NCI-H524 (cell line): Measurements from ENCODE around the gene SGCB.
"Not testable (repeated sequence)": the region's sequence is repeated elsewhere in the genome, so short reads cannot be mapped to it uniquely, and the experiment has no call there.

Experiments
- DNase-seq, 2 experiments: peaks; one replicate each; lab custom pipeline; 2025; lab: John Stamatoyannopoulos, UW

The SGCB gene, protein sequence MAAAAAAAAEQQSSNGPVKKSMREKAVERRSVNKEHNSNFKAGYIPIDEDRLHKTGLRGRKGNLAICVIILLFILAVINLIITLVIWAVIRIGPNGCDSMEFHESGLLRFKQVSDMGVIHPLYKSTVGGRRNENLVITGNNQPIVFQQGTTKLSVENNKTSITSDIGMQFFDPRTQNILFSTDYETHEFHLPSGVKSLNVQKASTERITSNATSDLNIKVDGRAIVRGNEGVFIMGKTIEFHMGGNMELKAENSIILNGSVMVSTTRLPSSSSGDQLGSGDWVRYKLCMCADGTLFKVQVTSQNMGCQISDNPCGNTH

DNA sequence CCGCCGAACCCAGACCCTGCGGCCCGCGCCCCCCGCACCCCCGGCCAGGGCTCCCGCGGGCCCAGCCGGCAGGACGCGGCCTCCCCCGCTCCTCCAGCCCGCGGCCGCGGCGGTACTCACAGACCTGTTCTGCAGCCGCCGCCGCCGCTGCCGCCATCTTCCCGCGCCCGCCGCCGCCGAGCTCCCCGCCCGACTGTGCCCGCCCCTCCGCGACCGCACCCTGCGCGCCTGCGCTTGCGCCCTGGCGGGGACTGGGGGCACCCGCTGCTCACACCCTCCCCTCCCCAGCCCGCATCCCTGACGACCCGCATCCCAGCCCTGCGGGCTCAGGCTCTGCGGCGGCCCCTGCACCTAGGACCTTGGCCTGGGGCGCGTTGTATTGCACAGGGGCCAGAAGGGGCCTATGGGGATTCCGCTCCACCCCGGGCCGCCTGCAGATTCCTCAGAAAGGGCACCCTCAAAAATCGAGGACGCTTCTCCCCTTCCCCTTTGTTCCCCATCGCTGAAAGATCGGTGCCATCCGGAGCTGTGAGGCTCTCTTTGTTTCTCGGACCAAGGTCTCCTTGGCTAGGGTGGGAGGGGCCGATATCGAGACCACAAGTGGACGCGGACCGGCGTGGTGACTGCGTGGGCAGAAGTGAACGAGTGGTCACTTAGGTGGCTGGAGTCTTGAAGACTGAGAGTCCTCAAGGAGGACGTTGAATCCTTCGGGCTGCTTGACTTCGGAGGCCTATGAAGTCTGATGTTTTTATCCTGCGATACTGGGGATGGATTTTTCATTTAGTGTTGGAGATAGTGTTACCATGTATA is at the start of gene SGCB:
TSS of gene SGCB (minus strand) at position 197 of the 810 bp plus-strand sequence. CDS start at position 157, 40 bp downstream.
- peak; percentile 15 to 55 for DNase-seq

DNA sequence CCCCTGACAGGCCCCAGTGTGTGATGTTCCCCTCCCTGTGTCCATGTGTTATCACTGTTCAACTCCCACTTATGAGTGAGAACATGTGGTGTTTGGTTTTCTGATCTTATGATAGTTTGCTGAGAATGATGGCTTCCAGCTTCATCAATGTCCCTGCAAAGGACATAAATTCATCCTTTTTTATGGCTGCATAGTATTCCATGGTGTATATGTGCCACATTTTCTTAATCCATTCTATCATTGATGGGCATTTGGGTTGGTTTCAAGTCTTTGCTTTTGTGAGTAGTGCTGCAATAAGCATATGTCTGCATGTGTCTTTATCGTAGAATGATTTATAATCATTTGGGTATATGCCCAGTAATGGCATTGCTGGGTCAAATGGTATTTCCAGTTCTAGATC is 48.3 kb upstream of the SGCB start:
- DNase-seq = not testable (repeated sequence)

DNA sequence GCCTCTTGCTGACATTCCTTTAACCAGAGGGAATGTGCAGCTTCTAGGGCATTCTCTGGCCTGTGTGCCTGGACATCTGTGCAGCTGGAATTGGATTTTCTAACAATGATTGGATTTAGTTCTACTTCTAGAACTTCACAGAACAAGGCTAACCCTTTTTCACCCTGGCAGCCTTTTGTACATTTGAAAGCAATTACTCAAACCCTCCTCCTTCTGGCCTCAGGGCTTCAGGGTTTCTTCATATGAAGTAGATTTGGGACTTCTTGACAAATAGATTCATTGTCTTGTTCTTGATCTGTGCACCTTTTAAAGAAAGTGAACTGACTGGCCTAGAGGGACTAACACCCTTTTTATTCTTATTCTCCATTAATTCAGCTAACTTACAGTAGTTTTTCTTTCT is 43.1 kb upstream of the SGCB start:
- no peak for DNase-seq

DNA sequence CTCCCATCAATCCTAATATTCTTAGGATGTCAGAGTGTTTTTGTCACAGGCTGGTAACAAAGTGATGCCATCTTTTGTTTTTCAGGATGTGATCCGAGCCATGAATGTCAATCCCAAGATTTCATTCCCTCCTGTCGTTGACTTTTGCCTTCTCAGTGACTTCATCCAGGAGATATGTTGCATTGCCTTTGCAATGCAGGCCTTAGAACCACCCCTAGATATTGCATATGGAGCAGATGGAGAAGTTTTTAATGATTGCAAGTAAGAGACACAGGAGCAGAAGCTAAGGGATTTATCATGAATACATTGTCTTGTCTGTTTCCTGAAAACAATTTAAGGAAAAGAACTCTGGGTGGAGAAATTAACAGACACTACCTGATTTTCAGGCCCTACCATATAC is 41.6 kb upstream of the SGCB start:
- no peak for DNase-seq

DNA sequence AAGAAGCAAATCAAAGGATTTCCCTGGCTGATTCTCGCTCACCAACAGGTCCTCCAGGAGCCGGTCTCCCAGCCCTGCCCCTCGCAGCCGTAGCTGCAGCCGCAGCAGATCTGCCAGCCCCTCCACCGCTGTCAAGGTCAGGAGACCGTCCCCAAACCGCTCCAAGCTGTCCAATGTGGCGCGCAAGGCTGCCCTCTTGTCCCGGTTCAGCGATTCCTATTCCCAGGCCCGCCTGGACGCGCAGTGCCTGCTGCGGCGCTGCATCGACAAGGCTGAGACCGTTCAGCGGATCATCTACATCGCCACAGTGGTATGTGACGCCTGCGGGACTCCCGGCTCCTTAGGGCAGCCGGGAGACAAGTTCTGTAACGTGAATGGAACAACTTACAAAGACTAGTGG is 38.6 kb upstream of the SGCB start:
- DNase-seq = no peak

DNA sequence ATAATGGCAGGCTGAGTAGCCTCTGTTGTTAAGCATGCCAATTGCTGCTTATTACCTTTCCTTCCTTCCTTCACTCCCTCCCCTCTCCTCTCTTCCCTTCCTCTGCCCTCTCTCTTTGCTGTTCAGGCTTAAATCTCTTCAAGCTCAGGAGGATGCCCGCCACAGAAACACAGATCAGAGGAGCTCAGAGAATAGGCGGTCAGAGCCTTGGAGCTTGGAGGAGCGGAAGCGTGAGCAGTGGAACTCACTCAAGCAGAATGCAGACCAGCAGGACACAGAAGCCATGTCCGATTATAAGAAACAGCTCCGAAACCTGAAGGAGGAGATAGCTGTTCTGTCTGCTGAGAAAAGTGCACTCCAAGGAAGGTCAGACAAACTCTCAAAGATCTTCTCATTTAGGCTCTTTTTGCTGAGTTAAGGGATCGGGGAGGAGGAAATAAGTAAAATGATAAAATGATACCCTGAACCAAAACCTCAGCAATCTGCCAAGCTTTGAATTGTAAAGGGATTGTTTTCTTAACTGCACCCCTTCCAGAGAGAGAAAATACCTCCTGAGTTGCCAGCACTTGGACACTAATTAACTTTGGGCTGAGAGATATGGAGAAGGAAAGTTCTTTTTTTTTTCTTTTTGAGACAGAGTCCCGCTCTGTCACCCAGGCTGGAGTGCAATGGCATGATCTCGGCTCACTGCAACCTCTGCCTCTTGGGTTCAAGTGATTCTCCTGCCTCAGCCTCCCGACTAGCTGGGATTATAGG is 33.9 kb upstream of the SGCB start:
- DNase-seq = no peak

DNA sequence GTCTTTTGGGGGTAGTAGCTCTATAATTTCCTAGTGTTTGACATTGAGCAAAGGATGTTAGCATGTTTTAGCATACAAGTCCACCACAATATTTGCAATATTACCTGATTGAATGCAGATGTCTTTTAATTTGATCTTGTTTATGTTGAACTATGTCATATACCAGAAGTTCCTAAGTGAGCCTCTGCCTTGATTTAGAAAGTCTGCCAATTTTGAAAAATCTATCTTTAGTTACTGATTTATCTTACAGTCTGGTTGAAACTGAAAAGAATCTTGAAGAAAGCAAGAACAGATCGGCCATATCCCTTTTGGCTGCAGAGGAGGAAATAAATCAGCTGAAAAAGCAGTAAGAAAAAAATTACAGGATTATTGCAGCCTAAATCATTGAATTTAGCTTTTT is 31.5 kb upstream of the SGCB start:
- no peak for DNase-seq

DNA sequence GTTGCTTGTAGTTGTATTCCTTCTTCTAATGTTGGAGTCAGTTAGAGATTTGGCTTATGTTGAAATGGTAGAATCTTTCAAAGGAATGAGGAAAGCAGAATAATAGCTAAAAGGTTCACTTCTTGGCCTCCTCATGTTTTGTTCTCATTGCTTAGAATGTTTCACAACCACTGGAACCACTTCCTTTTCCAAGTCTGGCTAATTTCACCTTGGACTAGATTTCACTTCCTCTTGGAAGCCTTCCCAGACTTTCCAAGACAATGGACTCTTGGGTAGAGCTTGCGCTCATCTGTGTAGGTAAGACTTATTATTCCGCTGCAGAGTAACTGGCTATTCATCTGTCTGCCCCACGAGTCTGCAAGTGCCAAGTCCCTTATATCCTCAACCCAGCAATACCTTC is 21.3 kb upstream of the SGCB start:
- no peak for DNase-seq

DNA sequence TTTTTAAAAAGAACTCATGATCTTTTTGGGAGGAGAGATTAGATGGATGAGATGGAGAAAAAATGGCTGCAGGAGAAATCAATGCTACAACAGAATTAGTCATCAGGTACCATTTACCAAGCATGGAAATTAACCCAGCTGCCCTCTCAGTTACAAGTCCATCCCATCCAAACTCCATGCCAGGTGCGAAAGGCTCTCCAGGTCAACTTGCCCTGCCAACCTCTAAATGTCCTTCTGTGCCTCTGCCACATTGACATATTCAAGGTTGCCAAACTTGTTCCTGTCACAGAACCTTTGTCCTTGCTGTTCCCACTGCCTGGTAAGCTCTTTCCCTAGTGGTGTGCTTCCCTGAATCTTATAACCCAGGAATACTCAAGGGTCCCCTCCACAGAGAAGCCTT is 20.2 kb upstream of the SGCB start:
- no peak for DNase-seq

DNA sequence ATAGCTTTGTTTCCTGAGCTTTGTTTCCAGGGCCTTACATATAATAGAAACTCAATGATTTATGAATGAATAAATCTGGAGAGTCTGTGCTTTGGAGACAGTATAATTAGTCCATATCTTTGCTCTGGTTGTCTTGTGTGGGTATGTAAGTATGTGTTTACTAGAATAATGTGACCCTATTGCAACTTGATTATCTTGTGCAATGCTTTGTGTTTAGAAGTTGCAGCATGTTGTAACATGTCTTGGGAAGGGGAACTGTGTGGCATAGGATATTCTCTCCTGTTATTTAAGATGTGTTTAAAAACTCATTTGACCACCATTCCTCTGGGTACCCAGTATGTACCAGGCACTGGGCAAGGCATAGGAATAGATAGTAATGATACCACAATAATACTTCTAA is 19.1 kb upstream of the SGCB start:
- DNase-seq = no peak

DNA sequence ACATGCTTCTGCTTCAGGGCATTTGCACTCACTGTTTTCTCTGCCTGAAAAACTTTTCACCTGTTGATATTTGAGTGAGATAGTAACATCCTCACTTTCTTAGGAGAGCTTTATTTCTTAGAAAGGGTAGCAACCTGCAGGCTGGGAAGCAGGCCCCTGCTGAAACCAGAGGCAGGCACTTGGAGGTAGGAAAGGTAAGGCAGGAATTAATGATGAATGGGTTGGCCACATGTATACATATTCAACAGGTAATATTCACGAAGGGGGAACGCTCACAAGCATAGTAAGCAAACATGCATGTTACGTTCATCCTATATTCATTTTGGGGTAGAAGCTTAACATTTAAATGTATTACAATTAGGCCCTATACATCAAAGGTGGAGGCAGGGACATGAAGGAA is 16.2 kb upstream of the SGCB start:
- DNase-seq = no peak

DNA sequence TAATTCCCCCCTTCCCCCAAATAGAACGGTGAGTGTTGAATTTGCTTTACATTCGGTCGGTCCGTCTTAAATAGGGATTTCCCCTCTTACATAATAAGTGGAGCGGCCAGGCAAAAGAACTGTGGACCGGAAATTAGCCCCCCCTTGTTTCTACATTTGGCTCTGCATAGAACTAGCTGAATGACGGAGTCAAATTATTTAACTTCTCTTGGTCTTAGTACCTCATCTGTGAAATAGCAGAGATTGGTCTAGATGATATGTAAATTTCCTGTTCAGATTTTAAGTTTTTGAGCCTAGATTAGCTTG is 14.3 kb upstream of the SGCB start:
- no peak for DNase-seq

DNA sequence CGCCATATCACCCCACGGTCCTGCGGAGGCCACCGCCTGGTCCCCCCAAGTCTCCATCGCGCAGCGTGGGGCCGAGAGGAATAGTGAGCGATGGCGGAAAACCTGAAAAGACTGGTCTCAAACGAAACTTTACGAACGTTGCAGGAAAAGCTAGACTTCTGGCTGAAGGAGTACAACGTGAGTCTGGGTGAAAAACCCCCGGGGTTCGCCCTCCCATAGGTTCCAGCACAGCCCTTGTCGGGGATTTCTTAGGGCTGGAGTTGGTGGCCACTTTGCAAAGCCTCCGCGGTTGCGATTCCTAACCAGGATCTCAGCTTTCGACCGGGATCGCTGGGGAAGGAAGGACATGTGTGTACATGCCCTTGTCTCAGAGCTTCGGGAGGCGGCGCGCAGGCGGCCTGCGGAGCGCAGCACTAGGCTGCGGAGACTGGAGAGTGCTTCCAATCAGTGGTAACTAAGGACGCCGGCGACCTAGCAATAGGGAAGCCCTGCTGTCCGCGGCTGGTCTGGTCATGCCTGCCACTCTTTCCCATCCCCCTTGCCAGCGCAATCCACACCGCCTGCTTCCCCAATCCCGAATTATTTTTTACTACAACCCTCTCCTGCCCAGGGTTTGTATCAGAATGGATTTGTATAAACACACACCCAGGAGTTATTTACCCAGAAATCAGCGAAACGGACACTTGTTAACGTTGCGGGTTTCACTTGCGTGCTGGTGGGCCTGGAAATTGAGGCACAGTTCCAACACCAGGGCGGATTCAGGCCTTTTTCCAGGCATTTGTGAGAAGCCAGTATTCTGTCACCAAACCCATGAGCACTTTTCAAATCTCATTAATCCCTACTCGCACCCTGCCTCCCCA is 13.7 kb upstream of the SGCB start:
- peak; percentile 56 to 82 for DNase-seq

DNA sequence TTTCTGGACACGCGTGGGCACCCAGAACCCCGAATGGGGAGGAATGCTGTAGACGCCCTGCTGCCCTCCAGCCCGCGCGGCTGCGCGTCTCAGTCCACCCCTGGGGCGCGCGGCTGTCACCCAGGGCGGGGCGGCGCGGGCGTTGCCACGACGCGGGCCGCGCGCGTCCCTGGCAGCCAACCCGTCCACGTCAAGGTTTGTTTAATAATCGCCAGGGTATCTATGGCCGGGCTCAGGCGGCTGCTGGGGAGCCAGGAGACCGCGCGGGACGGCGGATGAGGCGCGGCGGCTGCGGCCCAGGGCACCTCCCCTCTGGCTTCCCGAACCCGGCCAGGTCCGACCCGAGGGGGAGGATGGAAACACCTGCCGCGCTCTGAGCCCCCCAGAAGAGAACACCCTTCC is 13.1 kb upstream of the SGCB start, which contains the start of gene SPATA18:
TSS of gene SPATA18 (plus strand) at position 92 of the 402 bp plus-strand sequence. CDS start 401 bp downstream, outside the sequence.
- peak in 1 of 2 experiments; percentile 7 for DNase-seq

DNA sequence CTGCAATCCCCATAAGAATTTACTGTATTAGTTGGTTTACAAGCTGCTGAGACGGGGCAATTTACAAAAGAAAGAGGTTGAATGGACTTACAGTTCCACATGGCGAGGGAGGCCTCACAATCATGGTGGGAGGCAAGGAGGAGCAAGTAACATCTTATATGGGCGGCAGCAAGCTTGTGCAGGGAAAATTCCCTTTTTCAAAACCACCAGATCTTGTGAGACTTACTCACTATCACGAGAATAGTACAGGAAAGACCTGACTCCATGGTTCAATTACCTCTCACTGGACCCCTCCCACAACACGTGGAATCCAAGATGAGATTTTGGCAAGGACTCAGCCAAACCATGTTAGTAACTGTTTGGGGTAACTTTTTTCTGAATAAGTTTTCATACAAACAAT is 11.2 kb upstream of the SGCB start:
- DNase-seq = no peak

DNA sequence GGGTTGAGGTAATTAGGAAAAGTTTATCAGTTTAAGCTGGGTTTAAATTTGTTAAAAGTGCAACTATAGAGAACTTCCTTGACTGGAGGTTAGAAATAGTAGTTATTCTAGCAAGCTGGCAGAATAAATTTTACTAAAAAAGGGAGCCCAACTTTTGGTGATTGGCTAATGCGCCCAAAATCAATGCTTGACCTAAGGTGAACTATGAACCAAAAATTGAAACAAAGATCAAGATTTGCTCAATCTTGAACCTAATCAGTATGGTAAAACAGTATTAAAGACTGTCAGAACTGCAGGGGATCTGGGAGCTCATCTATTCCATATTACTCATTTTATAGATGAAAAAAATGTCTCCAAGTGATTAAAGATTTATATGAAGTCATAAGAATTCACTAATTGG is 6.9 kb upstream of the SGCB start:
- DNase-seq = no peak

DNA sequence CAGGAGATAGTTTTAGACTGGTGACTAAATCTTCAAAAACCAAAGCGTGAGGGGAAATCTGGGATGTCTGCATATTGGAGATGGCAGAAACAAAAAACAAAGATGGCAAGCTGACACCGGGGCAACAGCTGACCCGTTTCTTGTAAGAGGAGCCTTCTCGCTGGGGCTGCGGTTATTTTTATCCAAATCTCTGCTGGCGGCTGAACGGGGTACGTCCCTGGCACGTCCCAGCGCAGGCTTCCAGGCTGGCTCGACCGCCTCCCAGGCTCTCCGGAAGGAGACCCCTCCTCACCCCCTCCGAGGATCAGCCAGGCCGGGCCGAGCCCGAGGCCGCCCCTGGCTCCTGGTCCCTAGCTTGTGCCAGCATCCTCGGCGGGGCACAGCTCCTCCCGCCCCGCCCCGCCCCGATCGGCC is 403 bp downstream of the SGCB start:
- peak; percentile 12 to 48 for DNase-seq

DNA sequence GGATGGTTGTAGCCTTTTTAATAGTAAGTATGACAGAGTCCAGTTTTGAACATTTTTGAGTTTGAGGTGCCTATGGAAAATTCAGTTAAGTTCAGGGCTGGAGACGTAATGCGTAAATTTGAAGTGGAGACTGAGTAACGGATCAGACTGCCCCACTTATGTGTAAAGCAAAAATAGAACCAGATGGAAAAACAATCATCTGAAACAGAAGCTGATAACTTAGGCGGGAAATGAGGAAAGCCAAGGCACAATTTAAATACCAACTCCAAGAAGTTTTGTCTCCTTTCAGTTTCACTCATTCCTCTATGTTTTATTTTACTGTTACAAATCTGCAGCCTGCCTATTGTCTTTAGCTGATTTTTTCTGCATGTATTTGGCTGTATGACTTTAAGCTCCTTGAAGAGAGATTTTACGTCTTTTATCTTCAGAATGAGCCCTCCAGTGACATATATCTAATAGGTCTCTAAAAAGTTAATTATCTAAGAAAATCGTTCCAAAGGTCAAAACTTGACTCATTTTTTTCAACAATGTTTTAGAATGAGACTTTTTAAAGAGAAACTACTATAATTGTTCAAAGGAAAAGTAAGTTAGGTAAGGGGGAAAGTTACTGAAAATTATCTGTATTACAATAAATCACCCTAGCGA is 1.1 kb downstream of the SGCB start:
- DNase-seq = no peak

DNA sequence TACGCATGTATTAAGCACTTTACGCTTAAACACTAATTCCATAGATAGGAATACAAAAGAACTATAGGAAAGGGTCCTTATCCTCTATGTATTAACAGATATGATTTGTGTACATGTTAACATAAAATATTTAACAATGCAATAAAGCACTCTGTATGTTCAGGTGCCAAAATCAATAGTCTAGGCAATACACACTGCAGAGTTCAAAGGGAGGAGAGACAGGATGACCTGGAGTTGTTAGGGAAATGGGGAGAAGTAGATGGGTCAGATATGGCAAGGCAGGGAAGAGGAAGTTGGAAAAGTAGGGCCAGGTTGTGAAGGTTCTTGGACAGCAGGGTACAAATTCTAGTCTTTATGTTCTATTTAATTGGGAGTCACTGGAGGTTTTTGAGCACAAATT is 2.9 kb downstream of the SGCB start:
- no peak for DNase-seq

DNA sequence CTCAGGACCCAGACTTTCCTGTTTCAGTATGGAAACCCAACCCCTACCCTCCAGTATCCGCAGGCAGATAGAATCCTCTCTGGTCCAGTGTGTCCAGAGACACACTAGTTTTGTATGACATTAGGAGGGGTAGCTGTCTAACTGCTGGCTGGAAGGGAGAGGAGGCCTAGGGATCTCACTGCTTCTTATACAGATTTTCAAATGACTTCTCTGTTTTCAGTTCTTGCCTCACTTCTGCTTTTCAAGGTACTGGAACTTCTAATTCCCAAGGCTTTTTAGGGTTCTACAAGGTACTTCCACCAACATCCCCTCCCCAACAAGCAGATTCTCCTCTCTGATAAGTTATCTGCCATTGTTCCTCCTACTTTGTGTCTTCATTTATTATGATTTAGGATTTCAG is 6.1 kb downstream of the SGCB start:
- DNase-seq = no peak

DNA sequence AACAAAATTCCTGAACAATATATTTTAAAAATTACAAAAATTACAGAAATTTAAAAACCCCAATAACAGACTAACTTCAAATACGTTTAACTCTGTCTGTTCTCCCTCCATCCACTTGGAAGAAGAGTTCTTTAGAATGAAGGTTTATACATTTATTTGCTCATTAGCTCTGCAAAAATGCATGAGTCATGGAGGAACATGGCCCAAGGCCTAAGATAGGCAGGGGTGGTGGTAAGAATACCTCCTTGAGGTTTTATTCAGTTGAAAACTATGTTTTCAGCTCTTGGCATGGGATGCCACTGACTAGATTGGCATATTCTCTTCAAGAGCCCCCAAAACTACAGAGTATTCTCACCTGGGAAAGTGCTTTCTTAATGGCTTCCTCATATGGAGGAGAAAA is 9.1 kb downstream of the SGCB start:
- no peak for DNase-seq
